Right renal cortex interstitium (tissue), 3 donors: ENCODE measurements around the gene PQBP1. TPM values are rescaled to one million over a fixed set of nuclear protein-coding genes. Genes with fewer than 3 reads are reported as not detected.
A peak's percentile ranks its signal among the peaks of the same experiment; 100 is the strongest.

ENCODE experiments used
- DNase-seq, 3 donors: peaks; one replicate each; pipeline ENCODE4 v3.0.0-alpha.2; 2013; ENCODE audit warnings: low read depth in 3 of 3, low spot score in 2 of 3
- polyA plus RNA-seq, 3 donors: library from polyadenylated mRNA; unstranded; fragments of 120-200 nt; gene quantifications; one replicate each; pipeline ENCODE4 v1.2.1, GENCODE V29; 2013; ENCODE audit not compliant: insufficient read length in 3 of 3

PQBP1 gene
- polyA plus RNA-seq, 3 donors, result 75.1 to 78.8 (median 75.8) TPM

DNA sequence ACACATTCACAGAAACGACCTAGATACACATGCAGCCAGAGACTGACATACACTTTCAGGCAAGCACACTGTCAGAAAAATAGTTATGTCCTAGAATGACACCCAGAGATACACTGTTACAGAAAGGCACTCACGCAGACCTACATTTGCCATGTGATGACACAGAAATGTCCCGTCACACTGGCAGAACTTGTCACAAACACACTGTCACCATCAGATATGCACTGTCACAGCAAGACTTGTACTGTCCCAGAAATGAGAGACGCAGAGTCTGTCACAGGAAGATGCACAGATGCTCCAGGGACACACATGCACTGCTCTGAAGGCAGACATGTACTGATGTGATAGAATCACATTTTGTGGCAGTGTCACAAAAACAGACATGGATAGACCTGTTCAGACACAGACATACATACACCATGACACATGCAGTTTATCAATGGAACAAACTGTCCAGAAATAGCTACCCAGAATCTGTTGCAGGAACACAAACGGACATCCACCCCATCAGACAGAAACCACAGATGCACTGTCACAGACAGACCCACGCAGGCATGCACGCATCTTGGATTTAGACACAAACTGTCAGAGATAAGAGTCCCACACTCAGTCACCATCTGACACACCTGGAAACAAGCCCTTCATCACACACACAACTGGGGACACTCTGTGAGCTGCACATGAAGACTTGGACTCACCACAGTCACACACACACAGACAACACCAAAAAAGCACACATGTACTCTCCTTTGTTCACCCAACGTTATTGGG, 22.4 kb downstream of the PQBP1 start:
- DNase-seq, result no peak

DNA sequence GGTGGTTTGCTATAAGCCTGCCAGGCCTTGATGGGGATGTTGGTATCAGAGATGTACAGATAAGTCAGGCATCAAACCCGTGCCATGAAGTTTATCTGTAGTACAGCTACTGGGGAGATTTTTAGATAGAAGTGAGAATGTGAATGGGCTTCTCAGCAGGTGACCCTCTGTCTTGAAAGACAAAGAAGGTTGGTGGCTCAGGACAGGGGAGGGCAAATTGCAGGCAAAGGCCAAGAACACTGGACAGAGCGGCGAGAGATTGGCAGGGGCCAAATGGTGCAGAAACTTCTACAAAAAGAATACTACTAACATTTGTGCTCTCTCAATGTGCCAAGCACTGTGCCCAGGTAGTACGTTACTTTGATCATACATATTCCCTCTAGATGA, 23.0 kb downstream of the PQBP1 start:
- DNase-seq, result no peak

DNA sequence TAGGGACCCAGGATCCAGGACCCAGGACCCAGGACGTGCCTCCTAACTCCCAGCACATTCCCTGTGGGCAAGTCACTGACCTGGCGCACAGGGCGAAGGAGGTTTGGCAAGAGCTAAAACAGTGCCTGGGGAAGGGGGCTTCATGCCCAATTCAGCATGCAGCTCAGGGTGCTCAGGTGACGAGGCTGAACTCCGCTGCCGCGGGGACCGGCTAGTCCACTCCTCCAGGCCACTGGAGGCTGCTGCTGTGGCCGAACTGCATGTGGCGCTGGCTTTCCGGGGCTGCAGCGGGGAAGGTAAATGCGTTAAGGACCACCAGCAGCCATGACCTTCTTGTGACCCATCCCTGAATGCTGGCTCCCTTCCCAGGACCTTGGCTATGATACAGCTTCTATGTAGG, 26.0 kb downstream of the PQBP1 start:
- DNase-seq, result no peak

DNA sequence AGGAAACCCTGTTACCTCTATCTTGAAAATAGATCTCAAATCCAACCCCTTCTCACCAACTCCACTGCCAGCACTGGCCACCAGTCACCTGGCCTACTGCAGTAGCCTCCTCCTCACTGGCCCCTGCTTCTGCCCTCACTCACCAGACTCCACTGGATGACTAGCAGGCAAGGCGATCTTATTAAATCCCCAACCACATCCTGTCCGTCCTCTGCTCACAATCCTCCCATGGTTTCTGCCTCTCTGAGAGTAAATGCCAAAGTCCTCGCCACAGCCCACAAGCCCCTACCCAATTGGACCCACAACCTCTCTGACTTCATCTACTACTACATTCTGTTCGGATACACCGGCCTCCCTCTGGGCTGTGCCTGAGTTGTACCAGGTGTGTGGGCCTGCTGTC, 26.5 kb downstream of the PQBP1 start:
- DNase-seq, result no peak

DNA sequence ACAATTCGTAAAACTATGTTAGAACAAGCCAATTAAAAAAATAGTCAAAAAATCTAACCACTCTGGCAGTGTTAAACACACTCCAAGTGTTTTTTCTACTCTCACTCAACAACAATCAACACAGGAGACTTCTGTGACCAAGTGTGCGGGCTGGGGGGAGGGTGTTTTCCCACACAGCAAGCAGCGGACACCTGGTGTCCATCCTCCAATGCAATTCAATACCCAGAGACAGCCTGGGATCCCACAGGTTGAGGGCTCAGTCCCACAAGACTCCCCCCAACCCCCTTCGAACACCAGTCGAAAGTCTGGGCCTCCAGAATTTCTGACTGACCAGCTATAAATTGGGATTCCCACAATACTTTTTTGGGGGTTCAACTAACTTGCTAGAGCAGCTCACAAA, 29.4 kb downstream of the PQBP1 start:
- DNase-seq, result no peak

DNA sequence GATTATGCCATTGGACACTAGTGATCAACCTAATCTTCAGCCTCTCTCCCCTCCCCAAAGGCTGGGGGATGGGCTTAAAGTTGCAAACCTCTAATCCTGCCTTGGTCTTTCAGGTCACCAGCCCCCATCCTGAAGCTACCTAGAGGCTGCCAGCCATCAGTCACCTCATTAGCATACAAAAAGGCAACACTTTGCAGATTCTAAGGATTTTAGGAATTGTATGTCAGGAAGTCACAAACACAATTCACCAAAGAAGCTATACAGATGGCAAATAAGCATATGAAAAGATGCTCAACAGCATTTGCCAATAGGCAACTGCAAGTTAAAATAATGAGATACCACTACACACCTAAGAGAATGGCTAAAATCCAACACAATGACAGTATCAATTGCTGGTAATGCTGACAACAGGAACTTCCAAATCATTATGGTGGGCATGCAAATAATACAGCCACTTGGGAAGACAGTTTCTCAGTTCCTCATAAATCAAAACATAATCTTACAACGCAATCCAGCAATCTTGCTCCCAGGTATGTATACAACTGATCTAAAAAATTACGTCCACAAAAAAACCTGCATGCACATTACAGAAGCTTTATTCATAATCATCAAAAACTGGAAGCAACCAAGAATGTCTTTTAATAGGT, 30.1 kb downstream of the PQBP1 start:
- DNase-seq, result no peak

DNA sequence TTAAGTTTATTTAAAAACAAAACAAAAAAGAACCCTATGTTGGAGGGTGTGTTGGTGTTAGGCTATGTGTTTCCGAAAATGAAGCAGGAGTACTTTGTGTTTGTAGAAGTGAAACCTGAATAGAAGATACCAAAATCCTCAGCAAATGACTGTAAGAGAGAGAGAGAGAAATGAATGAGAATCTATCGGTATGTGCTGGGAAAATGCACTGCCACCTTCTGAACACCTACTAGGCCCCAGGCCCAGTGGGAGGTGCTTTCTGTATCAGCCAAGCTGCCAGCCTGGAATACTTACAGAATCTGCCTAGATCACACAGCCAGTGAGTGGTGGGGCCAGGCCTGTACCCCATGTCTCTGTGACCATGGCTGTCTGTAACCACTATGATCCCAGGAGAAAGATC, 36.0 kb downstream of the PQBP1 start:
- DNase-seq, result no peak

DNA sequence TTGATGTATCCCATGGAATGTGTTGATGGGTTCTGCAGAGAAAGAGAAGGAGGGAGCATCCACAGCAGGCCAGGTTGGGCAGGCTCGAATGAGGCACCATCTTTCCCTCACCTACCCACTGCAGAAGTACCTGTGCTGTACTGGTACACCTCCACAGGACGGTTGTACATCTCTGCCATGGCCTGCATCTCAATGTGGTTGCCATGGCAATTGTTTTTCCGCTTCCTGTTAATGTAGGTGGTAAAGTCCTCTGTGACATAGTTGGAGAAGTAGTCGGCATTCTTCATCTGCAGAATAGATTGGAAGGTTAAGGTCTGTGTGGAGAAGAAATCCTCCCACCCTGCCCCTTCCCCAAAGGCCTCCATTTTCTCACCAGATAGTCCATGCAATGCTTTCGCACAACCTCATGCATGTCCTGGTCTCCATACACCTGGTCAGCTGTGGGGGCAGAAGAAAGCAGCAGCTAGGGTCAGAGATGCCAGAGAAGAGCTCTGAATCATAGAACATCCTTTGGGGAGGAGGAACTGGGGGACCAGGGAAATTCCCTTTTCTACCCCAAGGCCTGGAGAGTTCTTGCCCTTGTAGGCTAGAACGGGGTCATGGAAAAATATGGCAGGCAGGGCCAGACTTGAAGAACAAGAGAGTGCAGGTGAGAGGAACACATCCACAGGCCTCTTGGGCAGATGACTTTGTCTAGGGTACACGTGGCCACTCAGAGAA, 37.0 kb downstream of the PQBP1 start:
- DNase-seq, result no peak

DNA sequence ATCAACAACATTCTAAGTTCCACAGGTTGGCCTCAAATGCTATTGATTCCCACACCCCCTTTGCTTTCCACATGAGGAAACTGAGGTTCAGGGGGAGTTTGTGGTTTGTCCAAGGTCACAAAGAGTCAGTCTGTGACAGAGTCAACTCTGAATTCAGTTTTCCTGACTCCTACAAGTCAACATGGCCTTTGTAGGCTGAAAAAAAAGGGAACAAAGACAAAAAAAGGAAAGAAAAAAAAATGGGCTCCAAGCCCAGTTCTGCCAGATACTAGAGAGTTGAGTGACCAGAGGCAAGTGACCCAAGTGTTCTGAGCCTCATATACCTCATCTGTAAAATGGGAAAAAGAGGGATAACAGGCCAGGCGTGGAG, 37.6 kb downstream of the PQBP1 start:
- no peak for DNase-seq

DNA sequence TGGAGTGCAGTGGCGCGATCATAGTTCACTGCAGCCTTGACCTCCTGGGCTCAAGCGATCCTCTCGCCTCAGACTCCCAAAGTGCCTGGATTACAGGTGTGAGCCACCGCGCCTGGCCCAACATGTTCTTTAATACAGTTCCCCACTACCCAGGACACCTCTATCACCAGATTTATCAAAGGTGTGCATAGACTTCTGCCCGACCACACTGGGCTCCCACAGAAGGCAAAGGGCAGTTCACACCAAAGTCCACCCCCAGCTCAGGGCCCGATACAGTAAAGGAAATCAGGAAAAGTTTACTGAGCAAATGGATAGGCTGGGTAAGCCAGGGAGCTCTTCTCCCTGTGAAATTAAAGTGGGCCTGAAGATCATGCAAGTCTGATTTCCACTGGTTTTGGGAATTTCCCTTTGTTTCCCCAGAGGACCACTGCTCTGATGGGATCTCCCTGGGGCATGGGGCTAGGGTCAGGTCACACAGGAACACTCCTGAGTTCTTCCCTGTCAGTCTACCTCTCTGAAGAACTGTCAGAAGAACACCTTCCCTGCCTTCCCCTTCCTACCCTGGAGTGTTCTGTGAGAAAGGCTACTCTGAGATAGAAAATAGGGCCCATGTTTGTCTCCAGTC, 38.8 kb downstream of the PQBP1 start:
- no peak for DNase-seq

DNA sequence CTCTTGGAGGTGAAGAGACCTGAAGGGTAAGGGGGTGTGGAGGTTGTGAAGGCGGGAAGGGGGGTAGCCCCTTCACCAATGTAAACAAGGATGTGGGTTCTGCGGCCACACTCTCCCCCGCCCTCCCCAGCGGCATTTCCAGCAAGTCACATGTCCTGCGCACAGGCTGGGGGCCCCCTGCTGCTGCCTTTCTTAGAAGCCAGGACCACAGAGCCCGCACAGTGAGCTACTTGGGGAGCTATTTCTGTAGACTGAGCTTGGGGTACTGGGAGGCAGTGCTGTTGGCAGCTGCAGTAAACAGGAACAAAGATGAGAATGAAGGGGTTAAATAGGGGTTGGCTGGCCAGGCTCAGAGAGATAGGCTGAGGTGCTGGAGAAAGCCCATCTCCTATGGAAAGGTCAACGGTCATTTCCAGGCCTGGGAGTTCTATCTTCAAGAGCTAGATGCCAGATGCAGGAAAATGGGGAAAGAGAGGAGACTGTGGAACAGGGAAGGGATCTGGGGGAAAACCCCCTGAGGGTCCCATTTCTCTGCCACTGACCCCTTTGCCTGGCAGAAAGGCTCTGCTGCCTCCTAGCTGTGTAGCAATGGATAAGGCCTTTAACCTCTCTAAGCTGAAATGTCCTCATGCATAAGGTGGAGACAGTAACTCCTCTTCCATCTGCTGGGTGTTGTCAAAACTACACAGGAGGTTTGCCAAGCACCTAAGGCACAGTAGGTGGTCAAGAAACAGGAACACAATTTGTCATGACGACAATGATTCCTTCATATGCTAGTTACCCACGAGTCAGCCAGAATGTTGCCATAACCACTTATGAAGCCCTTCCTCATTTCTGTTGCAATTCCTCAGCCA, 39.6 kb downstream of the PQBP1 start:
- DNase-seq, result no peak

DNA sequence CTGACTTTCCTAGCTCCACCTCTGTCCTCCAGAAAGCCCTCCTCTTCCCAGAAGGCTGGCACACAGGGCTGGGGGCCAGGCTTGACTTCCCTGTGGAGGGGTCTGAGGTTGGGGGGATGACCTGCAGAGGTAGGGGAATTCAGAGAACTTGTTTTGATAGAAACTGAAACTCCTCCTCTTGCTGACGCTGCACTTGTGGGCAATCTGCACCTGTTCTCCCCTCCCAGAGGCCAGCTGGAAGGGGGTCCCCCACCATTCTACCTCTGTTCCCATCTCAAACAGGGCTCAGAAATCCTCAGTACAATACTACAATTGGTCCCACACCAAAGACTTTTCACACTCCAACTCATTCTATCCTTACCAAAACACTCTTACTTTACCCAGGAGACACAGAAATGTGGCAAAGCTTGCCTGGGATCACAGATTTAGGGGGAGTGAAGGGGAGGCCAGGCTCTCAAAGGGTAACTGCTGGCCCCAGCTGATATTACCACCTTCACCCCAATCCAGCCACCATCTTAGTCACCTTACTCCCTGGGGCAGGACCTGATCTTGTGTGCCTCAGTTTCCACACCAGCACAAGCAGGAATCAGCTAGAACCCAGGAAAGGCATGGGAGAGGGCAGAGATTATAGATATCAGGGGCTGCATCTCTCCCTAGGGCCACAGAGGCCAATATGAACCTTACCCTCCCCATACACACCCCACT, 41.1 kb downstream of the PQBP1 start:
- no peak for DNase-seq

DNA sequence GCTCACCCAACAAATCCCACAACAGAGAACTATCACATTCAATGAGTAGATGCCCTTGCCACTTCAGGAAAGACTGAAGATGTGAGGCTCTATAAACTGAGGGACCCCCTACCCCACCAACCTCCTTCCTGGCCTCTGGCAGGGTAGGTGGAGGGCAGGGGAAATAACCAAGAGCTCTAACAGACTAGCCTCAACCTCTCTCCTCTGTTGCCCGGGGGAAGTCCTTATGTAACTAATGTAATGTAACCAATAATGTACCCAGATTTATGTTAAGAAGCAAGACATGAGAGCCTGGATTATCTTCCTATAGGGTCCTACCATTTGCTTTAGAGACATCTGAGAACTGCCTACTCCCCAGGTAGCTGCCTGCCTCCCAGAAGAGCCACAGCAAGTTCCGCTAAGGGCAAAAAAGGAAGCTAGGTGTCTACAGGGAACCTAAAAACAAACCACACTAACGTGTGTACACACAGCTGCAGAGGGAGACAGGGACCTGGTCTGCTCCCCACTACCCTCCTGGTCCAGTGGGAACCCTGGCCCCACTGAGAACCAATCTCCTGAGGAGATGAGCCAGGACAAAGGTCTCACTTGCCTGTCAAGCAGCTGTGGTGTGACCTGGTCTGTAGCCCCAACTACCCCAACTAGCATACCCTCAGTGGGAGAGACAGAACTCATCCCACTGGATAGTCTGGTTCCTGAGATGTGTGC, 41.9 kb downstream of the PQBP1 start:
- DNase-seq, result no peak

DNA sequence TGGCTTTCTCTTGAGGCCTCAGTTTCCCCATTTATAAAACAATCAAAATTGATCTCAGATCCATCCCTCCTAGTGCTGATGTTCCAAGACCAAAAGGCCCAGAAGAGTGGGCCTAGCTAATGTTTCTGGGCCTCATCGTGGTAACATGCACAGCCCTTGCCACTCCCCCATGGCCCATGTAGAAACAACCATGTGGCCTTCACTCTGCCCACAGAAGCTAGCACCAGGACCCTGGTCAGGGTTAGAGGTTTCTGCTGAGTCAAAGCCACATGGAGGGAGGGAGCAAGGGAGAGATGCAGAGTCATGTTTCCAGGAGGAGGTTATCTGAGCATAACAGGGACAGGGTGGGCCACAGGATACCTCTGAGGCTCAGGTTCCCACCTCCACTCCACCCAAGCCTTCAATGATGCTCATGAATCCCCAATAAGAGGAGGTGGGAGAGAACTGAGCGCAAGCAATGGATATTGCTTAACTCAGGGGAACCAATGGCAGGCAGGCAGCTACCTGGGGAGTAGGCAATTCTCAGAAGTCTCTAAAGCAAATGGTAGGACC, 42.8 kb downstream of the PQBP1 start:
- no peak for DNase-seq

DNA sequence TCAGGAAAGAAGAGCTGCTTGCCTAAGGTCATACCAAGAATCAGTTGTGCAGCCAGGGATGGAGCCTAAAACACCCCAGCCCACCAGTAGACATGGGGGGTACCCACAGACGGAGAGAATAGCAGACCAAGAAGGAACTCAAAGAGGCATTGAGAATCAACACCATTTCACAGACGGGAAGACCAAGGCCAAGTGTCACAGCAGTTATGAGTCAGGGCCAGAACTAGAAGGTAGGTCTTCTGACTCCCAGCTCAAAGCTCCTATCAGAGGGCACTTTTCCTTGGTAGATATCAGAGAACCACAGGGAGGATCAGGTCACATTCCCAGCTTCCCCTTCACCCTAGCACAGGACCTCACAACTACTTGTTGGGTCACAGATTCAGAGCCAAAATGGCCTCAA, 45.2 kb downstream of the PQBP1 start:
- no peak for DNase-seq

DNA sequence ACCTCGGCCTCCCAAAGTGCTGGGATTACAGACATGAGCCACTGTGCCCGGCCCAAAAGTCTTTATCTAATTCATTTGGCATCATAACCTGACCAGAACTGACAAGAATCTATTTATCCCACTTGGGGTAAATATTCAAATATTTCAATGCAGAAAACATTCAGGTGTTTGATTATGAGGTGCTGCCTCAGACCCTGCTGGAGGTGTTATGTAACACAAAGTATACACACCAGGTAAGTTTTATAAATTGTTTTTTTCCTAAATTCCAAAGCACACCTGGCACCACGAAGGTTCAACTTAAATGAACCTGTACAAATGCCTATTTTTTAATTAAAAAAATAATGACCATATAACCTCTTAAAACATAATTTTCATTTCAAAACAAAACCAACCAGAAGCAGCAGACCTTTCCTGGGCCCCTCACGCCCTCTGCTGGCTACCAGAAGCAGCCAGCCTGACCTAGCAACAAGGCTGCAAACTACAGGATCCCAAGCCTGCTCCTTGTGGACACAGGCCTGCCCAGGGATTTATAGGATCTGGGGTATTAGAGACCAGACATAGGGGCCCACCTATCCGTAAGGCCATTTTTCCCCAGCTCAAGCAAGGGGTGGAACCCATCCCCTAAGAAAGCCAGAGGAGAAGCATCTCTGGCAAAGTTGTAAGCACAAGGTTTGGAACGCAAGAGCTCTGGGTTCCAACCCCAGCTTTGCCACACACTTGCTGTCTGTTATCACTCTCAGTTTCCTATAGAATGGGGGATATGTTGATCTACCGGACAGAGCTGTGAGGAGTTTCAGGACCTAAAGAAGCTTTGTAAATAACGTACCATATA, 48.0 kb downstream of the PQBP1 start:
- DNase-seq, result peak in 1 of 3 donors; percentile 8

DNA sequence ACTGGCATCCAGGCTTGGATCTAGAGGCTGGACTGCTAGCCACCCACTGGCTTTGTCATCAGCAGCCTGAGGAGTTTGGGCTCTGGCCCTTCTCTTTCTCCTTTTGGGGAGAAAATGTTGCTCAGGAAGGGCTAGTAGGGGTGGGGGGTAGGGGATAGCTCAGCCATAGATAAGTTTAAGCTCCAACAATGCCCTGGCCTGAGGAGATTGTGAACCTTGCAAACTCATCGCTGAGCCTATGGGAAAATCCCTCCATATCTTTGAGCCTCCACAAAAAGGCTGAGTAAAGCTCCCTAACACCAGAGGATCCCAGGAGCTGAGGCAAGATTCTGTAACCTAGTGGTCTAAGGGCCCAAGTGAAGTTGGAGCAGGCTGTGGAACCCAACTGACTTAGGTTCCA, 50.9 kb downstream of the PQBP1 start:
- DNase-seq, result no peak
